ENCODE data around the gene P2RX3. TPM values are rescaled to one million over a fixed set of nuclear protein-coding genes. Genes with fewer than 3 reads are reported as not detected.

The P2RX3 gene
- total RNA-seq, 2 experiments from 2014 or later: not detected

- H3K79me2 ChIP-seq (ENCODE audit: insufficient read depth, low read depth, low read length): no peaks in the 10 kb centered on the region
- no peaks in the 10 kb centered on the region for H3K4me1 ChIP-seq (ENCODE audit: insufficient read depth, low read length, poor library complexity, severe bottlenecking)
- POLR2A ChIA-PET: interaction anchor here (0.8 kb wide), 1 partner anchor 14 kb away, joined by 3 read pairs; no protein-coding TSS in a partner anchor
- no peaks in the 10 kb centered on the region for H3K9me3 ChIP-seq (ENCODE audit: low read length)
- H3K4me2 ChIP-seq (ENCODE audit: low read length): no peak overlapping the region
- no peaks in the 10 kb centered on the region for H4K20me1 ChIP-seq (ENCODE audit: insufficient read depth, low read length)
- no peaks in the 10 kb centered on the region for H3K9me2 ChIP-seq (ENCODE audit: insufficient read depth, low read length)
- DNase-seq (ENCODE audit: low spot score): no peak
- BruUV-seq (replicated peaks): no TSS peak
- intact Hi-C loops (cut with micrococcal nuclease; ENCODE audit: unreplicated experiment): no loop called here
- H3K4me3 ChIP-seq (ENCODE audit: low read depth, low read length, poor library complexity, severe bottlenecking): no peak overlapping the region
- no peak overlapping the region for H3K27ac ChIP-seq (ENCODE audit: low read depth, low read length, poor library complexity, severe bottlenecking)
- no peak overlapping the region for H2AFZ ChIP-seq (ENCODE audit: low read length)
- H3K36me3 ChIP-seq (ENCODE audit: insufficient read depth, low read length): no peaks in the 10 kb centered on the region
- CTCF ChIA-PET (ENCODE audit: unreplicated experiment): no interaction called here
- TF ChIP-seq CTCF (conservative IDR thresholded peaks at IDR 0.05; ENCODE audit: low read length) (no peak), EZH2phosphoT487 (IDR thresholded peaks at IDR 0.05; ENCODE audit: borderline replicate concordance, low read depth, low read length) (no peak)
Observed at GRCh38 chr11:57306940-57307565, 31.1 kb upstream of the P2RX3 start.

GRCh38 chr11:57307666-57308270, 30.4 kb upstream of the P2RX3 start:
- no peak for DNase-seq (ENCODE audit: low spot score)
- CTCF ChIA-PET (ENCODE audit: unreplicated experiment): no interaction called here
- Histone ChIP-seq H3K9me2 (ENCODE audit: insufficient read depth, low read length) (no peaks in the 10 kb centered on the region), H3K4me2 (ENCODE audit: low read length) (no peak overlapping the region), H2AFZ (ENCODE audit: low read length) (no peak overlapping the region), H3K4me1 (ENCODE audit: insufficient read depth, low read length, poor library complexity, severe bottlenecking) (no peaks in the 10 kb centered on the region), H3K27ac (ENCODE audit: low read depth, low read length, poor library complexity, severe bottlenecking) (no peak overlapping the region), H3K4me3 (ENCODE audit: low read depth, low read length, poor library complexity, severe bottlenecking) (no peak overlapping the region), H4K20me1 (ENCODE audit: insufficient read depth, low read length) (no peaks in the 10 kb centered on the region), H3K79me2 (ENCODE audit: insufficient read depth, low read depth, low read length) (no peaks in the 10 kb centered on the region), H3K9me3 (ENCODE audit: low read length) (no peaks in the 10 kb centered on the region), H3K36me3 (ENCODE audit: insufficient read depth, low read length) (no peaks in the 10 kb centered on the region)
- BruUV-seq (replicated peaks): no TSS peak
- POLR2A ChIA-PET: interaction anchor here (0.8 kb wide), 1 partner anchor 15 kb away, joined by 3 read pairs; no protein-coding TSS in a partner anchor
- intact Hi-C loops (cut with micrococcal nuclease; ENCODE audit: unreplicated experiment): no loop called here
- TF ChIP-seq EZH2phosphoT487 (IDR thresholded peaks at IDR 0.05; ENCODE audit: borderline replicate concordance, low read depth, low read length): no peak
- TF ChIP-seq CTCF (conservative IDR thresholded peaks at IDR 0.05; ENCODE audit: low read length): no peak

- CTCF ChIA-PET (ENCODE audit: unreplicated experiment): no interaction called here
- BruUV-seq (replicated peaks): no TSS peak
- H4K20me1 ChIP-seq (ENCODE audit: insufficient read depth, low read length): no peaks in the 10 kb centered on the region
Observed at GRCh38 chr11:57308426-57309060, 29.6 kb upstream of the P2RX3 start.

More at GRCh38 chr11:57308426-57309060, 29.6 kb upstream of the P2RX3 start:
- Histone ChIP-seq H2AFZ (ENCODE audit: low read length) (no peak overlapping the region), H3K36me3 (ENCODE audit: insufficient read depth, low read length) (no peaks in the 10 kb centered on the region), H3K4me3 (ENCODE audit: low read depth, low read length, poor library complexity, severe bottlenecking) (no peak overlapping the region), H3K9me2 (ENCODE audit: insufficient read depth, low read length) (no peaks in the 10 kb centered on the region), H3K9me3 (ENCODE audit: low read length) (no peaks in the 10 kb centered on the region), H3K27ac (ENCODE audit: low read depth, low read length, poor library complexity, severe bottlenecking) (no peak overlapping the region), H3K79me2 (ENCODE audit: insufficient read depth, low read depth, low read length) (no peaks in the 10 kb centered on the region), H3K4me2 (ENCODE audit: low read length) (no peak overlapping the region), H3K4me1 (ENCODE audit: insufficient read depth, low read length, poor library complexity, severe bottlenecking) (no peaks in the 10 kb centered on the region)
- POLR2A ChIA-PET: no interaction called here
- no peak for TF ChIP-seq CTCF (conservative IDR thresholded peaks at IDR 0.05; ENCODE audit: low read length)
- TF ChIP-seq EZH2phosphoT487 (IDR thresholded peaks at IDR 0.05; ENCODE audit: borderline replicate concordance, low read depth, low read length): no peak
- intact Hi-C loops (cut with micrococcal nuclease; ENCODE audit: unreplicated experiment): no loop called here
- DNase-seq (ENCODE audit: low spot score): no peak
